ENCODE data around the gene SLC4A1AP. TPM values are rescaled to one million over a fixed set of nuclear protein-coding genes. Genes with fewer than 3 reads are reported as not detected.
"Not testable (repeated sequence)": the region's sequence is repeated elsewhere in the genome, so short reads cannot be mapped to it uniquely, and the experiment has no call there.

Gene SLC4A1AP
- total RNA-seq, 1 donor from 2014 or later: 19.6 TPM

DNA sequence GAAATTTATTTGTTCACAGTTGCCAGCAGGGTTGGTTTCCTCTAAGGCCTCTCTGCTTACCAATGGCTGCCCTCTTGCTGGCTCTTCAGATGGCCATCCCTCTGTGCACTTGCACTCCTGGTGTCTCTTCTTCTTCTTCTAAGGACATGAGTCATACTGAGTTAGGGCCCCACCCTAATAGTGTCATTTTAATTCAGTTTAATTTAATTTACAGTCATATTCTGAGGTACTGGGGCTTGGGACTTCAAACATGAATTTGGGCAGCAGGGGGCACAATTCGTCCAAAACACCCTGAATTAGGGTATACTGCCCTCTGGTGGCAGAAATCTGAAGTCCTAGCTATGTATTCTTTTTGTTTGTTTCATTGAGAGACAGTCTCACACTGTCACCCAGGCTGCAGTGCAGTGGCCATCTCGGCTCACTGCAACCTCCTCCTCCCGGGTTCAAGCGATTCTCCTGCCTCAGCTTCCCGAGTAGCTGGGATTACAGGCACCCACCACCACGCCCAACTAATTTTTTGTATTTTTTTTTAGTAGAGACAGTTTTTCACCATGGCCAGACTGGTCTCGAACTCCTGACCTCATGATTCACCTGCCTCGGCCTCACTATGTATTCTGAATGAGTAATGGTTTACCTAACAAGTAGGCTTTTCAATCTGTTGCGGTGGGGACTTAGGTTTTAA is 19.8 kb downstream of the SLC4A1AP start:
- Histone ChIP-seq H3K27me3 (ENCODE audit: low read depth) (no peaks in the 10 kb centered on the region), H3K27ac (no peak overlapping the region), H3K4me3 (no peak overlapping the region), H3K9me3 (no peaks in the 10 kb centered on the region), H3K4me1 (peaks cover 9% of the 10 kb centered on the region), H3K36me3 (peaks cover 89% of the 10 kb centered on the region)
- intact Hi-C loops (cut with DNase I): no loop called here
- DNase-seq (peak; percentile 68), ATAC-seq (peak; percentile 89 to 94)
- TF ChIP-seq, protein P1, sequence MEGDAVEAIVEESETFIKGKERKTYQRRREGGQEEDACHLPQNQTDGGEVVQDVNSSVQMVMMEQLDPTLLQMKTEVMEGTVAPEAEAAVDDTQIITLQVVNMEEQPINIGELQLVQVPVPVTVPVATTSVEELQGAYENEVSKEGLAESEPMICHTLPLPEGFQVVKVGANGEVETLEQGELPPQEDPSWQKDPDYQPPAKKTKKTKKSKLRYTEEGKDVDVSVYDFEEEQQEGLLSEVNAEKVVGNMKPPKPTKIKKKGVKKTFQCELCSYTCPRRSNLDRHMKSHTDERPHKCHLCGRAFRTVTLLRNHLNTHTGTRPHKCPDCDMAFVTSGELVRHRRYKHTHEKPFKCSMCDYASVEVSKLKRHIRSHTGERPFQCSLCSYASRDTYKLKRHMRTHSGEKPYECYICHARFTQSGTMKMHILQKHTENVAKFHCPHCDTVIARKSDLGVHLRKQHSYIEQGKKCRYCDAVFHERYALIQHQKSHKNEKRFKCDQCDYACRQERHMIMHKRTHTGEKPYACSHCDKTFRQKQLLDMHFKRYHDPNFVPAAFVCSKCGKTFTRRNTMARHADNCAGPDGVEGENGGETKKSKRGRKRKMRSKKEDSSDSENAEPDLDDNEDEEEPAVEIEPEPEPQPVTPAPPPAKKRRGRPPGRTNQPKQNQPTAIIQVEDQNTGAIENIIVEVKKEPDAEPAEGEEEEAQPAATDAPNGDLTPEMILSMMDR (IDR thresholded peaks at IDR 0.05): peak; percentile 92

DNA sequence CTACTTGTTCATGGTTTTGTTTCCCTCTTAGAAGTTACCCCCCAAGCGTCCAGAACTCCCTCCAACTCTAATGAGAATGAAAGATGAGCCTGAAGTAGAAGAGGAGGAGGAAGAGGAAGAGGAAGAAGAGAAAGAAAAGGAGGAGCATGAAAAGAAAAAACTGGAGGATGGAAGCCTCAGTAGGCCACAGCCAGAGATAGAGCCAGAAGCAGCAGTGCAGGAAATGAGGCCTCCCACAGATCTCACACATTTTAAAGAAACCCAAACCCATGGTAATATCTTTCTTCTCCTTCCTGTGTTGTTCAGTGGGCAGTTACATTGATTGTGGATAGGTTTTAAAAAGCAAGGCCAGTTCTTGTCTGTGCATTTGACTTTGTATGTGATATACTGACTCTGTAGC is 21.3 kb downstream of the SLC4A1AP start:
- peaks cover 89% of the 10 kb centered on the region for H3K36me3 ChIP-seq
- H3K4me3 ChIP-seq; H3K4me1 ChIP-seq; H3K27me3 ChIP-seq (ENCODE audit: low read depth); H3K9me3 ChIP-seq; DNase-seq; H3K27ac ChIP-seq; ATAC-seq; intact Hi-C loops (cut with DNase I): not testable (repeated sequence)

DNA sequence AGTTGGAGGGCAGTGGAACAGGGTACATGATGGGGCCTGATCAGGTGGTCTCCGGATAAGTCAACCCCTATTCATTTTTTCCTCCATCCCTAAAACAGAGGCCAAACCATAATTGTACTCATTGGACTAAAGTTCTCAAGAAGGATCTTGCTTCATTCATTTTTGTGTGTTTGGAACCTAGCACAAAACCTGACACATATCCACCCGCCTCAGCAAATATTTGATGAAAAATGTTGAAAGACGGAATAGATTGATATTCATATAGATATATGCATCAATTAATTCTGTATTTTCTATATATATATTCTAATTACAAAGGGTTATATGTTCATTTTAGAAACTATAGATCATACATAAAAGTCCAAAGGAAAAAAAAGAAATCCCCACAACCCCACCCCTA is 21.9 kb downstream of the SLC4A1AP start:
- intact Hi-C loops (cut with DNase I): no loop called here
- Histone ChIP-seq H3K27ac (no peak overlapping the region), H3K4me1 (peaks cover 9% of the 10 kb centered on the region), H3K4me3 (no peak overlapping the region), H3K36me3 (peaks cover 89% of the 10 kb centered on the region), H3K27me3 (ENCODE audit: low read depth) (no peaks in the 10 kb centered on the region), H3K9me3 (no peaks in the 10 kb centered on the region)
- no peak for ATAC-seq
- TF ChIP-seq, protein P1 (IDR thresholded peaks at IDR 0.05): no peak
- no peak for DNase-seq

DNA sequence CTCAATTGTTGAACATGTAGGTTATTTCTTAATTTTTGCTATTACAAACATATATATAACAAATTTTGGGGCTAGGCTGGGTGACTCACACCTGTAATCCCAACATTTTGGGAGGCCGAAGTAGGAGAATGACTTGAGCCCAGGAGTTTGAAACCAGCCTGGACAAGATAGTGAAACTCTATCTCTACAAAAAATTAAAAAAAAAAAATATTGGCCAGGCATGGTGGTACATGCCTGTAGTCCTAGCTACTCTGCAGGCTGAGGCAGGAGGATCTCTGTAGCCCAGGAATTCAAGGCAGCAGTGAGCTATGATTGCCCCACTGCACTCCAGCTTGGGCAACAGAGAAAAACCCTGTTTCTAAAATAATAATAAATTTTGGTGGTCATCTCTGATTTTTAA is 23.5 kb downstream of the SLC4A1AP start:
- H3K27ac ChIP-seq: no peak overlapping the region
- H3K36me3 ChIP-seq: peaks cover 95% of the 10 kb centered on the region
- no peaks in the 10 kb centered on the region for H3K27me3 ChIP-seq (ENCODE audit: low read depth)
- peaks cover 9% of the 10 kb centered on the region for H3K4me1 ChIP-seq
- no peak overlapping the region for H3K4me3 ChIP-seq
- DNase-seq (no peak), ATAC-seq (no peak)
- TF ChIP-seq, protein P1 (IDR thresholded peaks at IDR 0.05): no peak
- H3K9me3 ChIP-seq: no peaks in the 10 kb centered on the region
- intact Hi-C loops (cut with DNase I): no loop called here

DNA sequence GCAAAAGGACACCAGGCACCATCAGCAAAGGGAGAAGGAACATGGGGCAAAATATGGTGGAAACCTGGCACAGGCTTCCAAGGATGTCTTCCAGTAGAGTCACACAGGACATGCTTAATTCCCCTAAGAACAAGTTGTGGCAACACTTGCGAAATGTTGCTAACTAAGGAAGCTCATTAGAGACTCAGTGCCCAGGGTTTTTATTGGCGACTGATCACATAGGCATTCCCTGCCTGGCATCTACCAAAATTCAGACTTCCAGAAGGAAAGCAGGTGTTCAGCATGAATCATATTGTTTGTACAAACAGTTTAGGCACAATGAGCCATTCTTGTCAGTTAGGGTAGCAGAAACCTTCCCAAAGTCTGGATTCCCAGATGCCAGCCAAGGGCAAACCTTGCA is 25.7 kb downstream of the SLC4A1AP start:
- Histone ChIP-seq H3K27ac (no peak overlapping the region), H3K27me3 (ENCODE audit: low read depth) (no peaks in the 10 kb centered on the region), H3K4me1 (no peaks in the 10 kb centered on the region), H3K36me3 (peaks cover 89% of the 10 kb centered on the region), H3K4me3 (no peak overlapping the region), H3K9me3 (no peaks in the 10 kb centered on the region)
- TF ChIP-seq, protein P1 (IDR thresholded peaks at IDR 0.05): no peak
- DNase-seq (no peak), ATAC-seq (no peak)
- intact Hi-C loops (cut with DNase I): no loop called here

DNA sequence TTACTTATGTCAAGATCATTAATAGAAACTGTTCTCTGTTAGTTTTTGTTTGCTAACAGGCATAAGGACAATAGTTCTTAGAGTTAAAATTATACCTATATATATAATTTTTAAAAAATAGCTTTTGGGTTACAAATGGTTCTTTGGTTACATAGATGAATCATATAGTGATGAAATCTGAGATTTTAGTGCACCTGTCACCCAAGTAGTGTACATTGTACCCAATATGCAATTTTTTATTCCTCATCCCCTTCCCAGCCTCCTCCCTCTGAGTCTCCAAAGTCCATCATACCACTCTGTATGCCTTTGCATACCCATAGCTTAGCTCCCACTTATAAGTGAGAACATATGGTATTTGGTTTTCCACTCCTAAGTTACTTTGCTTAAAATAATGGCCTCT is 26.4 kb downstream of the SLC4A1AP start:
- ATAC-seq: no peak
- peaks cover 89% of the 10 kb centered on the region for H3K36me3 ChIP-seq
- TF ChIP-seq, protein P1 (IDR thresholded peaks at IDR 0.05): no peak
- intact Hi-C loops (cut with DNase I): no loop called here
- H3K9me3 ChIP-seq: no peaks in the 10 kb centered on the region
- H3K27ac ChIP-seq: no peak overlapping the region
- DNase-seq: no peak
- no peaks in the 10 kb centered on the region for H3K27me3 ChIP-seq (ENCODE audit: low read depth)
- H3K4me3 ChIP-seq: no peak overlapping the region
- no peaks in the 10 kb centered on the region for H3K4me1 ChIP-seq
